Left forelimb (tissue), 1 donor: ENCODE results near the gene DLST.
A peak's percentile ranks its signal among the peaks of the same experiment; 100 is the strongest.

Source experiments
- DNase-seq: peaks from one replicate; pipeline ENCODE4 v3.0.0-alpha.2; 2018; ENCODE audit warnings: low spot score

The DLST gene

GRCh38 chr14:74881431-74882102, at the start of gene DLST:
Gene DLST (plus strand): TSS chr14:74881916. CDS start chr14:74881954, 38 bp downstream.
- DNase-seq: peak; percentile 92

- no peak for DNase-seq
These were observed 48.9 kb upstream of the DLST start for GRCh38 chr14:74832849-74833248.

- DNase-seq: no peak
These were observed 46.9 kb upstream of the DLST start for GRCh38 chr14:74834692-74835392.

- no peak for DNase-seq
These were observed 46.0 kb upstream of the DLST start for GRCh38 chr14:74835645-74836250.

GRCh38 chr14:74836251-74836960, 45.3 kb upstream of the DLST start:
- DNase-seq: no peak

- no peak for DNase-seq
These were observed 43.5 kb upstream of the DLST start for GRCh38 chr14:74838166-74838565.

GRCh38 chr14:74840603-74841030, 41.1 kb upstream of the DLST start:
- no peak for DNase-seq

DNA sequence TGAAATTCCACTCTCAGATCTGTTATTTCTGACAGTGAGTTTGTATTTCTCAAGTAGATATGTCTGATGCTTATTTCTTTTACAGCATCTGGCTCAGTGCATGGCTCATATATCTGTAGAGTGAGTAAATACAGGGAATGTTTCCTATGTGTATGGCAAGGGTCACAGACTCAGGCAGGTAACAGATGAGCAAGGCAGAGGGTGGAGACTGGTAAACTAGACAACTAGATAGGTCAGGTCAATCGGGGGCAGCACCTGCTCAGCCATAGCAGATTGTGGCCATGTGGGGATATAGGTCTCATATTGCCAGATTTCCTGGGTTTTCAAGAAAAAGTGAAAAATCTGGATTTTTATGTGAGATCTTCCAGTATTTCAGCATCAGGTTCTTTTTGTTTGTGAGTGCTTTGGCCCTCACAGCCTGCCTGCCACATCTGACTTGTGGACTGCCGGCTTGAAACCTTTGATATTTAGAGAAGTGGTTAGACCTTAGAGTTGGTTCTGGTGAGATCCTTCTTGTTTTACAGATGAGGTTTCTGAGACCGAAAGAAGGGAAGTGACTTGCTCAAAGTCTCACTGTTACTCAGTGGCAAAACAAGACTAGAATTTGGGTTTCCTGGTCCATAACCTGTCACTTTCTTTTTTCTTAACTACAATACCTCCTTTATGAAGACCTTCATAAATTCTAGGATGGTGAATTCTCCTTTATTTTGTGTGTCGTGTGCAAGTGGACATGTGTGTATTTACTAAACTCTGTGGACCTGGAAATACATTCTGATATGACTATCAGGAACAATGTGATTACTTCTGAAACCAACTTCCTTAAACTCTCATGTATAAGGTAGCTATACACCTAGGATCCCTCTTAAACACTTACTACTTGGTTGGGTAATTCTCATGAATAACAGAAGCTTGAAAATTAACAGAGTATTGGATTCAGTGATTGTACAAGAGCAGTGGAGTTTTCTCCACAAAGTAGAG, 40.2 kb upstream of the DLST start:
- DNase-seq: no peak

- no peak for DNase-seq
These were observed 38.1 kb upstream of the DLST start for GRCh38 chr14:74843653-74844052.

- DNase-seq: no peak
These were observed 35.5 kb upstream of the DLST start for GRCh38 chr14:74846168-74846567.

DNA sequence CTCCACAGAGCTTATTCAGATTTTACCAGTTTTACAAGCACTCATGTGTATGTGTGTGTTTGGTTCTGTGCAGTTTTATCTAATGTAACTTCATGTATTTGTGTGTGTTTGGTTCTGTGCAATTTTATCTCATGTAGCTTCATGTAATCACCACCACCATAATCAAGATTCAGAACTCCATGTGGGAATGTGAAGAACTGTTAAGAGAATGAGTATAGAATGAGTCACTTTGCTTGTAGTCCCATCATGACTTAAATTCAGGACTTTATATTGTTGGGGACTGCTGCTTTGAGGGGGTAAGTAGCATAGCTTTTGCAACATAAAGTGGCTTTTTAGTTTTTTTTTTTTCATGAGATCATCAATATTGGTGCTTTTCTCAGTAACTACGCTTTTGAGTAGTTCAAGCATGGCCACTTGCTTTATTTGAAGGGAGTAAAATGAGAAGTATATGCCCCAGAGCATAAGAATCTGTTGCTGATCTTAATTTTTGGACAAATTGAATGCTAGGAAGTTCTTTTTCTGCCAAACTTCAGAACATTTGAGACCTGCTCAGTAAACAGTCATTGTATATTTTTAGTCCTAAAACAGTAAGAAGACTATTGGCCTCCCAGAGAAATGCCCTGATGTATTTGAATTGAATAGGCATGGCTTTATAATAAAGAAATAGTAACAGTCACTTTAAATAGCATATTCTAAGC, 34.6 kb upstream of the DLST start:
- no peak for DNase-seq

DNA sequence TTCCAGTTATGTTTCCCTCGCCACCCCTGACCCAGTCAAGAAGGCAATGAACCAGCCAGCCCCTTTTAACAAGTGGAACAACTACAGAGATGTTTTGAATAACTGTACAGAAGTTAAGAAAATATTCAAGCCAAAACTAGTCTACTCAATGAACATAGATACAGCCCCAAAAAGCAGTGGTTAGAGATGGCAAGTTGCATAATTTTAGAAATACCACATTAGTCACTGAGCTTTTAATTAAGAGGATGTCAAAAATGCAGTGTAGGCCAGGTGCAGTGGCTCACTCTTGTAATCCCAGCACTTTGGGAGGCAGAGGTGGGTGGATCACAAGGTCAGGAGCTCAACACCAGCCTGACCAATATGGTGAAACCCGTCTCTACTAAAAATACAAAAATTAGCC, 32.9 kb upstream of the DLST start:
- DNase-seq: no peak

- no peak for DNase-seq
These were observed 28.7 kb upstream of the DLST start for GRCh38 chr14:74852922-74853530.

- DNase-seq: no peak
These were observed 28.1 kb upstream of the DLST start for GRCh38 chr14:74853581-74853980.

DNA sequence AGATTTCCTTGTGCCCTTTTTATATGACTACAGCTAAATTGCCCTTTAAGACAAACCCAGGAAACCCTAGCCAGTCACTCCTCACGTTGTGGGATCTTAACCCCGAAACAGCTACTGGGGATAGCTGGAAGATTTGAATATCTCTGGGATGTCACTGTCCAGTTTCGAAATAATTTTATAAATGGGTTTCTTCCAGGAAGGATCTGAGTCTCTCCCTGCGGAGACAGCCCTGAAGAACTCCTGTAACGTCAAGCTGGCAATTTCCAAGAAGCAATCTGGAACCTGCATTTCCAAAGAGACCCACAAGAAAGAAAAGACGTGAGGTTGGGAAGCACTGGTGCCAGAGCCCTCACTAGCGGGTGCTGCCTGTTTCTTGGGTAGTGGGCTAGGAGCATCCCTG, 26.7 kb upstream of the DLST start:
- no peak for DNase-seq

DNA sequence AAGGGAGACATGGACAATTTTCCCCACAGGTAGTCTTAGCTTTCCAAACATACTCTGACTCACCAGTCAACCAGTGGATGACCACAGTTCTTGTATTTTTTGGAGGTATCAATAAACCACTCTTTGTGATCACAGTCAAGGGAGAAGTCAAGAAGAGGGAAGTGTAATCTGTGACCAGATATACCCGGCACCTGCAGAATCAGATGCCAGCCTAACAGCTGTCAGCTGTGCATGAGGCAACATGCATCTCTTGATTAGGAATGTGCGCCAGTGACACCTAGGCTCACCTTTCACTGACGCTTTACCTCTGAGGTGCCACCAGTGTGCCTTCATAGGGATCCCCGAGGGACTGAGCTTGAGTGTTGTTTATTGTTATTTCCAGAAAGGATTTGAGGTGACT, 25.8 kb upstream of the DLST start:
- DNase-seq: no peak

DNA sequence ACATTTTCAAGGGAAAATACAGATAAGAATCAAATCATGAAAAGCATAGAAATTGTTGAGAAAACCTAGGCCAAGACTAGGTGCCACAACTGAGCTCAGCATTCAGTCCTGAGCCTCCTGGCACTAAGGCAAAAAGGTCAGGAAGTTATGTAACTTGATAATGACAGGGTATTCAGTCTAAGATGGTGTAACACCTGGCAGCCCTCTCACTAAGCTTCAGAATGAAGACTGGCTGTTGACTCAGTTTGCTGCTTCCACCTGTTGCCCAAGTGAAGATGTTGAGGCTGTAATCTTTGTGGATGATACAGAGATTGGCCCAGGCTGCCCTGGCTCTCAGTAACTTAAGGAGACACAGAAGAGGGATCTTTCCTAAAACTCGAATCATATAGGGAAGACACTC, 25.4 kb upstream of the DLST start:
- no peak for DNase-seq

DNA sequence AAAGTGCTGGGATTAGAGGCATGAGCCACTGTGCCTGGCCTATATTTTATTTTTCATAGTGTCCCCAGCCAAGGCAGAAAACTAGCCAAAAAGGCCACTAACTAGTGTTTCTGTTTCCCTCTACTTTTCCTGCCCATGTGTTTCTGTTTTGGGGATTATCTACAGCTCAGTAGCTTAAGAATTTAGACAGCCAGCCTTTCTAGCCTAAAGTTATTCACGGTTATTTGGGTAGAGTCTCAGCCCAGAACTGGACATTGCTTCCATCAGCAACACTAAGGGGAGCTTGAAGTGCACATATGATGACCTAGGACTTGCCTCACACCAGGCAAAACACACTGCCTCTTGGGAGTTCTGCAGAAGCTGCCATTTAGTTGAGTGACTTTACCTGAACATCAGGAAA, 23.7 kb upstream of the DLST start:
- DNase-seq: no peak

GRCh38 chr14:74859757-74860552, 21.8 kb upstream of the DLST start:
- DNase-seq: no peak
